ENCODE results near the gene SH2D3C.
A peak's percentile ranks its signal among the peaks of the same experiment; 100 is the strongest.

The SH2D3C gene

DNA sequence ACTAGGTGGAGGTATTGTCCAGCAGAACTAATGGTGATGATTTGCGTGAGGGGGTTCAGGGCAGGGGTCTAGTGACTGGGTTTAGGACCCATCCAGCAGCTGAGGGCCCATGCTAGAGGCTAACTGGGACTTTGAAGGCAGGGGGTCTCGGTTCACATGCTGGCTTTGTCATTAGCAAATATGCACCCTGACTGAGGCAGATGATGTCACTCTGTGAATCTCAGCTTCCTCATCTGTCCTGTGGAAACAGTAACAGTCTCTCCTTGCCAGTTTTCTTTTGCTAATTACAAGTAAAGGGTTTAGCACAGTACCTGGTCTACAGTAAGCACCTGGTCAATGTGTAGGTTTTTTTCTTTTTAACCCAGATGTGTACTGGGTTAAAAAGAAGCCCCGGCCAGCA, 5.2 kb downstream of the SH2D3C start:
- DNase-seq (ENCODE audit: low read depth): no peak
- TF ChIP-seq, protein P1, sequence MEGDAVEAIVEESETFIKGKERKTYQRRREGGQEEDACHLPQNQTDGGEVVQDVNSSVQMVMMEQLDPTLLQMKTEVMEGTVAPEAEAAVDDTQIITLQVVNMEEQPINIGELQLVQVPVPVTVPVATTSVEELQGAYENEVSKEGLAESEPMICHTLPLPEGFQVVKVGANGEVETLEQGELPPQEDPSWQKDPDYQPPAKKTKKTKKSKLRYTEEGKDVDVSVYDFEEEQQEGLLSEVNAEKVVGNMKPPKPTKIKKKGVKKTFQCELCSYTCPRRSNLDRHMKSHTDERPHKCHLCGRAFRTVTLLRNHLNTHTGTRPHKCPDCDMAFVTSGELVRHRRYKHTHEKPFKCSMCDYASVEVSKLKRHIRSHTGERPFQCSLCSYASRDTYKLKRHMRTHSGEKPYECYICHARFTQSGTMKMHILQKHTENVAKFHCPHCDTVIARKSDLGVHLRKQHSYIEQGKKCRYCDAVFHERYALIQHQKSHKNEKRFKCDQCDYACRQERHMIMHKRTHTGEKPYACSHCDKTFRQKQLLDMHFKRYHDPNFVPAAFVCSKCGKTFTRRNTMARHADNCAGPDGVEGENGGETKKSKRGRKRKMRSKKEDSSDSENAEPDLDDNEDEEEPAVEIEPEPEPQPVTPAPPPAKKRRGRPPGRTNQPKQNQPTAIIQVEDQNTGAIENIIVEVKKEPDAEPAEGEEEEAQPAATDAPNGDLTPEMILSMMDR (IDR thresholded peaks at IDR 0.05; ENCODE audit: insufficient read depth, low read depth, low read length, missing control alignments): no peak
- no peak overlapping the region for H3K4me3 ChIP-seq (ENCODE audit: low read depth, low read length)

DNA sequence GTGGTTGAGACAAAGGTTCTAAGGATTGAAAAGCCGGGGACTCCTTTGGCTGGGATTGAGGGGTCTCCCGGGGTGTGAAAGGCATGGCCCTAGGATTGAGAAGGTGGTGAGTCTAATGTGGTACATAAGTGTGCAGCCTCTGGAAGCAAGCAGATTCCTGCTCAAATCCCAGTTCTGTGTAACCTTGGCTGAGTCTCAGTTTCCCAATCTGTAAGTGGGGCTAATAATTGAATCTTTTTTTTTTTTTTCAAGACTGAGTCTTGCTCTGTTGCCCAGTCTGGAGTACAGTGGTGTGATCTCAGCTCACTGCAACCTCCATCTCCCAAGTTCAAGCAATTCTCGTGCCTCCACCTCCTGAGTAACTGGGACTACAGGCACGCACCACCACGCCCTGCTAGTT, 5.9 kb downstream of the SH2D3C start:
- TF ChIP-seq, protein P1 (IDR thresholded peaks at IDR 0.05; ENCODE audit: insufficient read depth, low read depth, low read length, missing control alignments): no peak
- no peak overlapping the region for H3K4me3 ChIP-seq (ENCODE audit: low read depth, low read length)
- no peak for DNase-seq (ENCODE audit: low read depth)

DNA sequence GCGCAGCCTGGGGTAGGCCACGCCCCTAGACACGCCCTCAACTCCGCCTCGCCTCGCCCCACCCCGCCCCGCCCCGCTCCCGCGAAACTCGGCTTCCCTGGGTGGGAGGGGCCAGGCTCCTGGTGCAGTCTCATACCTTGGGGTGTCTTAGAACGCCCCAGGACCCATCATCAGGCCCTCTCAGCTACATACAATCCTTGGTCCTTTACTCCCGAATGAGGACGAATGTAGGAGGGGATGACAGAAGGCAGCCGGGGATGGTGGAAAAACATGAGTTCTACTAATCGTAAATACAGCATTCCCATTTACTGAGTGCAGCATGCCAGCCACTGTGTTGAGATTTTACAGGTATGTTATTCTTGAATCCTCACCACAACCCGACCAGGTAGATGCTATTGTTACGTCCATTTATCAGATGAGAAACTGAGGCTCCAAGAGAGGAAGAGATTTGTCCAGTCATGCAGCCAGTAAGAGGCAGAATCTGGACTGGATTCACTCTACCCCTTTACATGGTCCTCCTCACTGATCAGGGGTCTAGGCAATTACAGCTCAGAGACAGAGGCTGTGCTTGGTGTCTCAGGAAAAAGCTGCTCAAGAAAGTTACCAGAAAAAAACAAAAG, 6.8 kb downstream of the SH2D3C start:
- peak overlapping the region; percentile 66; the same call in 1 of the 2 replicates for H3K4me3 ChIP-seq (ENCODE audit: low read depth, low read length)
- TF ChIP-seq, protein P1 (IDR thresholded peaks at IDR 0.05; ENCODE audit: insufficient read depth, low read depth, low read length, missing control alignments): no peak
- no peak for DNase-seq (ENCODE audit: low read depth)

- peak overlapping the region; percentile 66 for H3K4me3 ChIP-seq (ENCODE audit: low read depth, low read length)
- TF ChIP-seq, protein P1 (IDR thresholded peaks at IDR 0.05; ENCODE audit: insufficient read depth, low read depth, low read length, missing control alignments): no peak
- peak; percentile 98 for DNase-seq (ENCODE audit: low read depth)
Observed at GRCh38 chr9:127770905-127771569, 7.4 kb downstream of the SH2D3C start.

GRCh38 chr9:127770583-127770904, 7.9 kb downstream of the SH2D3C start:
- DNase-seq (ENCODE audit: low read depth): no peak
- H3K4me3 ChIP-seq (ENCODE audit: low read depth, low read length): peak overlapping the region; percentile 66
- TF ChIP-seq, protein P1 (IDR thresholded peaks at IDR 0.05; ENCODE audit: insufficient read depth, low read depth, low read length, missing control alignments): no peak

DNA sequence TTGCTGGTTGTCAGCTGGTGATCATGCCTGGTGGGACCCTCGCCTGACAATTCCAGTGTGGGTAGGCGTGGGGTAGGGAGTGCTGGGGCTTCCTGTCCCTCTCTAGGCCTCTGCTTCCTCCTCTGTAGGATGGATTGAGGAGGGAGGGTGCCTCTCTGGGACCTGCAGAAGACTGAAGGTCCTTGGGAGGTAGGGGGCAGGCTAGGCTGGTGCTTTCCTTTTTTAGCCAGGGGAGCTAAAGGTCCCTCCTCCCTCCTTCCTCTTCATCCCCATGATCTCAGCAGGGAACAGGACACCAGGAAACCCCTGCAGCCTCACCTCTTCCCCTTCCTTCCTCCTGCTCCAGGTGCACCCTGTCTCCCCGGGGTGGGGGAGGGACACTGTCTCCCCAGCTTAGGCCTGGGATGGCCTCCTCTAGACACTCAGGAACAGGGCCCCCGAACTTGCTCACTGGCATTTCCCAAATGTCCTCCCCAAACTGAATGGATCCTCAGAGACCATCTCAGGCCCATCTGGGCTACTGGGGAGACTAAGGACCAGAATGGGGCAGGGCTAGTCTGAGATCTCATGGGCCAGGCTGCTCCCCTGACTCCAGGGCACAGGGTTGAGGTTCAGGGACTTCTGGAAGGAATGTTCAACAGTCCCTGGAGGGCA, 8.4 kb downstream of the SH2D3C start:
- no peak for DNase-seq (ENCODE audit: low read depth)
- peak overlapping the region; percentile 66 for H3K4me3 ChIP-seq (ENCODE audit: low read depth, low read length)
- TF ChIP-seq, protein P1 (IDR thresholded peaks at IDR 0.05; ENCODE audit: insufficient read depth, low read depth, low read length, missing control alignments): no peak
